ENCODE measurements around the gene PCCA. TPM values are rescaled to one million over a fixed set of nuclear protein-coding genes. Genes with fewer than 3 reads are reported as not detected.

PCCA gene
- total and polyA plus RNA-seq, 2 of the 13 experiments (the other 11 are each of a cell fraction or from before 2014, with no cell fraction given), result 15.0 to 32.2 TPM

GRCh38 chr13:100514788-100515409 lies 426.0 kb downstream of the PCCA start:
- Histone ChIP-seq H3K4me2 (ENCODE audit: low read depth, low read length) (no peak overlapping the region), H2AFZ (ENCODE audit: low read length) (no peak overlapping the region), H3K27ac (ENCODE audit: extremely low read length, insufficient read depth, low read length) (no peak overlapping the region), H3K36me3 (replicated peaks in 1 of 2; ENCODE audit: control insufficient read depth in 1 of 2, insufficient read depth in 2 of 2, low read length in 2 of 2) (peaks cover 0 to 4% of the 10 kb centered on the region in 2 experiments; a peak in 1 of 5 replicates), H3K27me3 (ENCODE audit: control insufficient read depth in 1 of 2, insufficient read depth in 2 of 2, low read length in 2 of 2) (no peaks in the 10 kb centered on the region), H3K79me2 (ENCODE audit: insufficient read depth, low read length) (no peaks in the 10 kb centered on the region), H4K20me1 (ENCODE audit: insufficient read depth, low read length) (no peaks in the 10 kb centered on the region), H3K9ac (ENCODE audit: insufficient read depth, low read depth, low read length) (no peak overlapping the region), H3K4me1 (ENCODE audit: insufficient read depth, low read length) (peaks cover 31% of the 10 kb centered on the region), H3K4me3 (replicated peaks in 1 of 3; ENCODE audit: insufficient read depth in 1 of 3, low read depth in 2 of 3, low read length in 3 of 3) (no peak overlapping the region), H3K9me3 (ENCODE audit: low read length) (no peaks in the 10 kb centered on the region)
- peak; percentile 94 for FAIRE-seq
- CTCF ChIA-PET (ENCODE audit: low intra/inter-chr PET ratio, low total read pairs), result interaction anchor here (0.7 to 1.8 kb wide), 5 partner anchors 73 to 858 kb away, joined by 3 to 30 read pairs (median 3); partner anchors contain the start of gene GGACT
- no TSS peak for BruUV-seq (replicated peaks)
- in situ Hi-C loops (cut with HindIII; ENCODE audit: extremely low pct_ligation_motif_present, low pct_unique_long_range_greater_than_20kb), result loop anchor here (10.0 kb wide), 1 partner anchor 600 kb away; no protein-coding TSS in a partner anchor
- DNase-seq (ENCODE audit: low spot score), result peak; percentile 56
- peak; percentile 92 for ATAC-seq
- 11% methylated on average over 5 of the region's 5 CpGs for WGBS (ENCODE audit: low lambda C conversion rate)
- intact Hi-C loops (cut with micrococcal nuclease; ENCODE audit: unreplicated experiment), result loop anchor here (1.0 to 10.0 kb wide), 5 partner anchors 280 to 859 kb away; partner anchors contain the start of genes PCCA and ZIC2
- POLR2A ChIA-PET, result interaction anchor here (0.6 kb wide), 1 partner anchor 343 kb away, joined by 3 read pairs; no protein-coding TSS in a partner anchor
- TF ChIP-seq RFX3 (CRISPR knock-in tag; IDR thresholded peaks at IDR 0.05) (no peak), MAFF (IDR thresholded peaks at IDR 0.05; ENCODE audit: low read depth, low read length) (no peak), IRF9 (CRISPR knock-in tag; IDR thresholded peaks at IDR 0.05; ENCODE audit: borderline replicate concordance) (no peak), GATAD1 (CRISPR knock-in tag; IDR thresholded peaks at IDR 0.05) (no peak), SALL1 (CRISPR knock-in tag; IDR thresholded peaks at IDR 0.05) (peak; percentile 29; the same call in 1 of the 2 replicates), KDM3A (CRISPR knock-in tag; IDR thresholded peaks at IDR 0.05; ENCODE audit: low read depth) (0 out of 2 replicates have a peak, but pooled peaks have one; percentile 42), AKAP8 (CRISPR knock-in tag; IDR thresholded peaks at IDR 0.05) (no peak), ELF3 (CRISPR knock-in tag; IDR thresholded peaks at IDR 0.05) (0 out of 2 replicates have a peak, but pooled peaks have one; percentile 34), ZBTB1 (CRISPR knock-in tag; IDR thresholded peaks at IDR 0.05; ENCODE audit: borderline replicate concordance) (no peak), RXRB (CRISPR knock-in tag; IDR thresholded peaks at IDR 0.05; ENCODE audit: borderline replicate concordance) (peak; percentile 14; the same call in 1 of the 2 replicates), ZNF326 (CRISPR knock-in tag; IDR thresholded peaks at IDR 0.05; ENCODE audit: borderline replicate concordance) (no peak), ZNF704 (CRISPR knock-in tag; IDR thresholded peaks at IDR 0.05; ENCODE audit: borderline replicate concordance) (no peak), CSRNP2 (CRISPR knock-in tag; conservative IDR thresholded peaks at IDR 0.05; ENCODE audit: low read depth) (no peak), IRF1 (CRISPR knock-in tag; IDR thresholded peaks at IDR 0.05; ENCODE audit: low read depth) (no peak), SAP130 (CRISPR knock-in tag; IDR thresholded peaks at IDR 0.05; ENCODE audit: low read depth) (no peak; the same call in 1 of the 2 replicates), ATF7-NPFF (CRISPR knock-in tag; IDR thresholded peaks at IDR 0.05; ENCODE audit: low read depth) (no peak), ZNF333 (CRISPR knock-in tag; IDR thresholded peaks at IDR 0.05; ENCODE audit: borderline replicate concordance) (no peak), PHB2 (IDR thresholded peaks at IDR 0.05; ENCODE audit: partially characterized antibody) (no peak), ZNF83 (CRISPR knock-in tag; IDR thresholded peaks at IDR 0.05; ENCODE audit: borderline replicate concordance) (no peak)
